H1 (cell line): ENCODE measurements around the gene TFDP3. TPM values are rescaled to one million over a fixed set of nuclear protein-coding genes. Genes with fewer than 3 reads are reported as not detected.

Experiments used
- CTCF ChIA-PET: fragments of 300-600 bp; sonication (Branson Sonifier 250); formaldehyde crosslinking; loops from one replicate; lab custom pipeline; 2021; ENCODE audit not compliant: partially characterized antibody; lab: Charles Lee
- POLR2A ChIA-PET: fragments of 300-600 bp; sonication (Branson Sonifier 250); formaldehyde crosslinking; loops from one replicate; lab custom pipeline; 2021; ENCODE audit warnings: inconsistent platforms; ENCODE audit not compliant: partially characterized antibody; lab: Charles Lee
- DNase-seq, 2 experiments: peaks; one replicate each; pipeline versions ENCODE4 v3.0.0 to v3.0.0-alpha.2; 2010 to 2022; ENCODE audit warnings: low spot score in 2 of 2, low read depth in 1 of 2, mixed read lengths in 1 of 2
- FAIRE-seq: peaks from 2 replicates; lab custom pipeline; 2011; peaks lifted over from hg19 to GRCh38; lab: Jason Lieb, UNC
- H2AFZ ChIP-seq: 2 replicates; pipeline ENCODE4 v1.8.1; 2012; ENCODE audit warnings: low read length, inconsistent platforms
- H2AK5ac ChIP-seq: 2 replicates; pipeline ENCODE4 v1.6.1; 2013; ENCODE audit warnings: low read depth, low read length
- H2BK120ac ChIP-seq: replicated peaks from 2 replicates; pipeline ENCODE3; 2013; ENCODE audit warnings: low read depth, low read length, inconsistent platforms
- H2BK12ac ChIP-seq: 2 replicates; pipeline ENCODE4 v1.6.1; 2013; ENCODE audit warnings: low read depth, low read length
- H2BK15ac ChIP-seq: 2 replicates; pipeline ENCODE4 v1.6.1; 2013; ENCODE audit warnings: low read length
- H2BK20ac ChIP-seq: 2 replicates; pipeline ENCODE4 v1.6.1; 2013; ENCODE audit warnings: low read length
- H2BK5ac ChIP-seq: 2 replicates; pipeline ENCODE4 v1.6.1; 2013; ENCODE audit warnings: low read depth, low read length
- H3K14ac ChIP-seq: 2 replicates; pipeline ENCODE4 v1.6.1; 2013; ENCODE audit warnings: inconsistent platforms; ENCODE audit not compliant: insufficient read length
- H3K18ac ChIP-seq: 2 replicates; pipeline ENCODE4 v1.6.1; 2013; ENCODE audit warnings: low read length; ENCODE audit errors: extremely low read depth
- H3K23ac ChIP-seq: 2 replicates; pipeline ENCODE4 v1.6.1; 2013; ENCODE audit warnings: inconsistent platforms; ENCODE audit not compliant: insufficient read length
- H3K23me2 ChIP-seq: 2 replicates; pipeline ENCODE4 v1.6.1; 2013; ENCODE audit warnings: low read depth, low read length
- H3K27ac ChIP-seq: 2 replicates; pipeline ENCODE4 v1.6.1; 2011; ENCODE audit warnings: low read depth, low read length, inconsistent platforms
- H3K27me3 ChIP-seq, 4 experiments: replicated peaks in 1 of 4; 1 replicate in 1 of 4; 2 replicates in 3 of 4; pipeline versions ENCODE4 v1.6.1 to v1.8.1; 2011 to 2013; ENCODE audit warnings: low read length in 3 of 4, mild to moderate bottlenecking in 3 of 4, inconsistent platforms in 2 of 4, mixed read lengths in 2 of 4, moderate library complexity in 1 of 4; ENCODE audit not compliant: control insufficient read depth in 3 of 4, insufficient read depth in 3 of 4; ENCODE audit errors: extremely low read depth in 1 of 4
- H3K36me3 ChIP-seq, 4 experiments: 2 replicates each; pipeline versions ENCODE4 v1.6.1 to v1.8.1; 2011 to 2013; ENCODE audit warnings: mild to moderate bottlenecking in 4 of 4, low read length in 3 of 4, moderate library complexity in 2 of 4, control low read depth in 1 of 4, inconsistent platforms in 1 of 4; ENCODE audit not compliant: insufficient read depth in 4 of 4, control insufficient read depth in 2 of 4
- H3K4ac ChIP-seq: replicated peaks from 2 replicates; pipeline ENCODE3; 2013; ENCODE audit warnings: low read length, low read depth, mixed read lengths, inconsistent platforms; ENCODE audit not compliant: insufficient read length
- H3K4me1 ChIP-seq, 4 experiments: replicated peaks in 1 of 4; 1 replicate in 1 of 4; 2 replicates in 3 of 4; pipeline versions ENCODE4 v1.6.1 to v1.8.1; 2011 to 2013; ENCODE audit warnings: low read length in 3 of 4, inconsistent platforms in 2 of 4, mixed read lengths in 1 of 4; ENCODE audit not compliant: insufficient read depth in 4 of 4, control insufficient read depth in 3 of 4
- H3K4me2 ChIP-seq, 2 experiments: 2 replicates each; pipeline versions ENCODE4 v1.6.1 to v1.8.1; 2011 to 2013; ENCODE audit warnings: low read depth in 2 of 2, low read length in 2 of 2, control low read depth in 1 of 2, inconsistent platforms in 1 of 2, mild to moderate bottlenecking in 1 of 2; ENCODE audit not compliant: insufficient read depth in 1 of 2
- H3K4me3 ChIP-seq, 4 experiments: fragments of 200-600, 300-600 bp in 1 of 4; sonication (generic), shearing (Covaris generic), sonication (Bioruptor Twin) in 1 of 4; 2 replicates each; pipeline versions ENCODE4 v1.5.1 to v1.8.1; 2011 to 2016; ENCODE audit warnings: low read length in 4 of 4, low read depth in 3 of 4, control low read depth in 2 of 4, inconsistent platforms in 2 of 4, mild to moderate bottlenecking in 2 of 4, mixed read lengths in 1 of 4, moderate library complexity in 1 of 4; ENCODE audit not compliant: insufficient read depth in 2 of 4; ENCODE audit errors: extremely low read depth in 1 of 4
- H3K56ac ChIP-seq: replicated peaks from 2 replicates; pipeline ENCODE3; 2013; ENCODE audit warnings: low read depth, mild to moderate bottlenecking, mixed read lengths, low read length, inconsistent platforms; ENCODE audit not compliant: insufficient read length
- H3K79me1 ChIP-seq: 2 replicates; pipeline ENCODE4 v1.6.1; 2013; ENCODE audit warnings: low read depth, low read length, control low read depth
- H3K79me2 ChIP-seq, 2 experiments: 2 replicates each; pipeline versions ENCODE4 v1.6.1 to v1.8.1; 2012 to 2013; ENCODE audit warnings: low read length in 2 of 2, mild to moderate bottlenecking in 2 of 2, inconsistent platforms in 1 of 2; ENCODE audit not compliant: insufficient read depth in 2 of 2, control insufficient read depth in 1 of 2
- H3K9ac ChIP-seq, 4 experiments: replicated peaks in 1 of 4; 1 replicate in 1 of 4; 2 replicates in 3 of 4; pipeline versions ENCODE4 v1.6.1 to v1.8.1; 2011 to 2013; ENCODE audit warnings: low read depth in 3 of 4, low read length in 3 of 4, control low read depth in 2 of 4, mild to moderate bottlenecking in 2 of 4, moderate library complexity in 2 of 4, inconsistent platforms in 1 of 4; ENCODE audit errors: extremely low read depth in 1 of 4
- H3K9me3 ChIP-seq, 2 experiments: 2 replicates each; pipeline versions ENCODE4 v1.6.1 to v1.8.1; 2012 to 2013; ENCODE audit warnings: mild to moderate bottlenecking in 2 of 2, moderate library complexity in 2 of 2, control low read depth in 1 of 2, inconsistent platforms in 1 of 2, low read depth in 1 of 2, low read length in 1 of 2, mixed read lengths in 1 of 2; ENCODE audit not compliant: insufficient read depth in 2 of 2
- H4K20me1 ChIP-seq, 2 experiments: replicated peaks in 1 of 2; 2 replicates each; pipeline versions ENCODE3 to v1.8.1; 2011 to 2013; ENCODE audit warnings: inconsistent platforms in 2 of 2, low read length in 2 of 2, mild to moderate bottlenecking in 1 of 2; ENCODE audit not compliant: insufficient read depth in 2 of 2, control insufficient read depth in 1 of 2
- H4K5ac ChIP-seq: 2 replicates; pipeline ENCODE4 v1.6.1; 2013; ENCODE audit warnings: low read length, low read depth, mixed read lengths, inconsistent platforms; ENCODE audit not compliant: insufficient read length
- H4K8ac ChIP-seq: 2 replicates; pipeline ENCODE4 v1.8.0; 2013; ENCODE audit warnings: mild to moderate bottlenecking, moderate library complexity, low read length, inconsistent platforms; ENCODE audit not compliant: insufficient read depth; ENCODE audit errors: extremely low read depth
- H4K91ac ChIP-seq: replicated peaks from 2 replicates; pipeline ENCODE3; 2013; ENCODE audit warnings: low read length, mixed read lengths, inconsistent platforms; ENCODE audit not compliant: insufficient read length
- BACH1 ChIP-seq: IDR thresholded peaks from 2 replicates; pipeline ENCODE4 v1.6.1; 2012; ENCODE audit warnings: low read length, improper control_type of control experiment
- MAX ChIP-seq: IDR thresholded peaks from 2 replicates; pipeline ENCODE4 v1.6.1; 2012; ENCODE audit warnings: inconsistent platforms
- RAD21 ChIP-seq, 2 experiments: IDR thresholded peaks in 1 of 2; conservative IDR thresholded peaks in 1 of 2; 2 replicates each; pipeline ENCODE4 v1.6.1; 2011; ENCODE audit warnings: low read depth in 2 of 2, low read length in 2 of 2, improper control_type of control experiment in 1 of 2, inconsistent platforms in 1 of 2, mild to moderate bottlenecking in 1 of 2, moderate library complexity in 1 of 2
- SP1 ChIP-seq: IDR thresholded peaks from 2 replicates; pipeline ENCODE4 v1.6.1; 2011; ENCODE audit warnings: low read depth, low read length
- WGBS, 2 experiments: shearing (Covaris generic) in 1 of 2; methylation state at CpG; one replicate each; pipeline versions ENCODE4 v1.1.6 to v1.1.7; 2013 to 2015; ENCODE audit warnings: low lambda C conversion rate in 2 of 2, mixed read lengths in 2 of 2, inconsistent platforms in 1 of 2, low coverage in 1 of 2, missing lambda C conversion rate in 1 of 2; ENCODE audit not compliant: insufficient replicate concordance in 2 of 2, insufficient coverage in 1 of 2, insufficient read length in 1 of 2; ENCODE audit errors: extremely low coverage in 1 of 2, missing lambda C conversion rate in 1 of 2; 5-methylcytosine and 5-hydroxymethylcytosine counted together
- polyA plus RNA-seq, 7 experiments: library from polyadenylated mRNA; depleted of rRNA in 3 of 7; stranded (reverse) in 5 of 7; unstranded in 2 of 7; fragments of >200 nt in 5 of 7; fragments of 200-250 nt in 2 of 7; gene quantifications; 1 replicate in 5 of 7; 2 replicates in 1 of 7; 4 replicates in 1 of 7; pipeline versions ENCODE4 v1.2.1 to v1.2.3, GENCODE V29; 2011 to 2013; ENCODE audit warnings: missing spikeins in 2 of 7, mixed read lengths in 2 of 7
- total RNA-seq: library from RNA; stranded (reverse); fragmentation: NEBNext Ultra II Directional; extraction: Animal tissue kit (Norgen Biotek cat#: 25700); gene quantifications from 2 replicates; pipeline ENCODE4 v1.2.1, GENCODE V29; 2021

Gene TFDP3
- total and polyA plus RNA-seq, 2 of the 8 experiments (the other 6 are each of a cell fraction or from before 2014, with no cell fraction given), result not detected

- CTCF ChIA-PET, result interaction anchor here (0.8 to 1.1 kb wide), 2 partner anchors 78 to 1334 kb away, joined by 3 read pairs; no protein-coding TSS in a partner anchor
- 84% methylated on average over 2 of the region's 2 CpGs; no CpG with 5 or more reads in 1 of the 2 experiments for WGBS, 2 experiments
Observed at GRCh38 chrX:133175605-133176004, 42.5 kb downstream of the TFDP3 start.

More at GRCh38 chrX:133175605-133176004, 42.5 kb downstream of the TFDP3 start:
- no peak overlapping the region for H2BK12ac ChIP-seq
- H2AFZ ChIP-seq, result no peak overlapping the region
- no peak overlapping the region for H2BK15ac ChIP-seq
- H3K23ac ChIP-seq, result no peak overlapping the region
- no peak overlapping the region for H2BK120ac ChIP-seq
- no peaks in the 10 kb centered on the region for H3K27me3 ChIP-seq
- H2AK5ac ChIP-seq, result no peak overlapping the region
- TF ChIP-seq MAX (no peak), BACH1 (no peak), SP1 (no peak), RAD21 (IDR thresholded peaks at IDR 0.05 in 1 of 2, conservative IDR thresholded peaks at IDR 0.05 in 1 of 2; ENCODE audit: low read depth in 2 of 2, low read length in 2 of 2) (no peak)
- H3K18ac ChIP-seq, result no peak overlapping the region
- H3K36me3 ChIP-seq, result no peaks in the 10 kb centered on the region
- H3K79me2 ChIP-seq, result no peaks in the 10 kb centered on the region
- H3K4me1 ChIP-seq, result no peaks in the 10 kb centered on the region
- no peak overlapping the region for H2BK5ac ChIP-seq
- no peak overlapping the region for H3K4me3 ChIP-seq
- no peaks in the 10 kb centered on the region for H3K79me1 ChIP-seq
- no peak overlapping the region for H3K14ac ChIP-seq
- DNase-seq (no peak), FAIRE-seq (no peak)
- H4K5ac ChIP-seq, result no peak overlapping the region
- POLR2A ChIA-PET, result no interaction called here
- no peak overlapping the region for H2BK20ac ChIP-seq
- H4K91ac ChIP-seq, result no peak overlapping the region
- no peak overlapping the region for H3K4ac ChIP-seq
- no peaks in the 10 kb centered on the region for H3K23me2 ChIP-seq
- no peaks in the 10 kb centered on the region for H4K20me1 ChIP-seq
- no peak overlapping the region for H3K56ac ChIP-seq
- H3K27ac ChIP-seq, result no peak overlapping the region
- no peak overlapping the region for H3K9ac ChIP-seq
- no peak overlapping the region for H4K8ac ChIP-seq
- H3K9me3 ChIP-seq, result no peaks in the 10 kb centered on the region
- no peak overlapping the region for H3K4me2 ChIP-seq
